Stomach smooth muscle (tissue), 2 donors: ENCODE data around the gene SLC12A7.

Experiments used
- H3K27ac ChIP-seq: one replicate; pipeline ENCODE4 v1.7.0; 2013; ENCODE audit warnings: mild to moderate bottlenecking, low read length, inconsistent platforms
- H3K27me3 ChIP-seq, 2 donors: one replicate each; pipeline ENCODE4 v1.7.0; 2013; ENCODE audit warnings: low read length in 2 of 2; ENCODE audit not compliant: insufficient read depth in 2 of 2, control insufficient read depth in 1 of 2
- H3K36me3 ChIP-seq, 2 donors: one replicate each; pipeline ENCODE4 v1.7.0; 2013; ENCODE audit warnings: low read length in 2 of 2; ENCODE audit not compliant: control insufficient read depth in 2 of 2, insufficient read depth in 2 of 2
- H3K4me1 ChIP-seq: one replicate; pipeline ENCODE4 v1.7.0; 2013; ENCODE audit warnings: low read length; ENCODE audit not compliant: control insufficient read depth, insufficient read depth
- H3K4me3 ChIP-seq, 2 donors: one replicate each; pipeline ENCODE4 v1.7.0; 2013; ENCODE audit warnings: low read length in 2 of 2
- H3K9ac ChIP-seq, 2 donors: one replicate each; pipeline ENCODE4 v1.7.0; 2013; ENCODE audit warnings: low read length in 2 of 2, mild to moderate bottlenecking in 1 of 2
- H3K9me3 ChIP-seq, 2 donors: one replicate each; pipeline ENCODE4 v1.7.0; 2013; ENCODE audit warnings: low read length in 2 of 2; ENCODE audit not compliant: control insufficient read depth in 2 of 2
- donor health status: healthy.
- donor health status: Pancreatic carcinoma.

The SLC12A7 gene

DNA sequence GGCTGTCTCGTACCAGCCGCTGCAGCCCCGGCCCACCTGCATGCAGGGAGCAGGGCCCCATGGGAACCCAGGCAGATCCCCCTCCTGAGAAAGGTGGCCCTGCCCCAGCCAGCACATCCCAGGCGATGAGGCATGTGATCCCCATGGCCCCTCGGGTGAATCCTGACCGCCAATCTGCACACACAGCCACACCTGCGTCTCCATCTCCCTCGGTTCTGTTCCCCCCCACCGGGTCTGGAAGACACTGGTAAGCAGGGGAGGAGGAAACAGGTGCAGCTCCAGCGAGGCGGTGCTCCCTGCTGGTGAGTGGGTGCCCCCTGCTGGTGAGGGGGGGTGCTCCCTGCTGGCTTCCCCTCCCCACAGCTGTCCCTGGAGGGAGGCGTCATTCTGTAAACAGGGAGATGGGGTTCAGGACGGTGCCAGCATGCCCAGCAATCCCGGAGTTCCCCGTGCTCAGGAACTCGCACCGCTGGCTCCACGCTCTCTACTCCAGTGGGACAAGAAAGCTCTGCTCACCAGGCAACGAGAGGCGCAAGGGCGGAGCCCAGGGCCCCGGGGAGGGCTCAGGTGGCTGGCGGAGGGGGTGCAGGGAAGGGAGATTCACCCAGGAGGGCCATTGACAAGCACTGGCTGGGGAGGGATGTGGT is 28.4 kb upstream of the SLC12A7 start:
- no peaks in the 10 kb centered on the region for H3K9me3 ChIP-seq
- peaks cover 10% of the 10 kb centered on the region for H3K4me1 ChIP-seq
- H3K36me3 ChIP-seq, result no peaks in the 10 kb centered on the region
- H3K4me3 ChIP-seq, result no peak overlapping the region
- peaks cover 2 to 3% of the 10 kb centered on the region in 2 donors for H3K27me3 ChIP-seq
- no peak overlapping the region for H3K9ac ChIP-seq
- no peak overlapping the region for H3K27ac ChIP-seq

DNA sequence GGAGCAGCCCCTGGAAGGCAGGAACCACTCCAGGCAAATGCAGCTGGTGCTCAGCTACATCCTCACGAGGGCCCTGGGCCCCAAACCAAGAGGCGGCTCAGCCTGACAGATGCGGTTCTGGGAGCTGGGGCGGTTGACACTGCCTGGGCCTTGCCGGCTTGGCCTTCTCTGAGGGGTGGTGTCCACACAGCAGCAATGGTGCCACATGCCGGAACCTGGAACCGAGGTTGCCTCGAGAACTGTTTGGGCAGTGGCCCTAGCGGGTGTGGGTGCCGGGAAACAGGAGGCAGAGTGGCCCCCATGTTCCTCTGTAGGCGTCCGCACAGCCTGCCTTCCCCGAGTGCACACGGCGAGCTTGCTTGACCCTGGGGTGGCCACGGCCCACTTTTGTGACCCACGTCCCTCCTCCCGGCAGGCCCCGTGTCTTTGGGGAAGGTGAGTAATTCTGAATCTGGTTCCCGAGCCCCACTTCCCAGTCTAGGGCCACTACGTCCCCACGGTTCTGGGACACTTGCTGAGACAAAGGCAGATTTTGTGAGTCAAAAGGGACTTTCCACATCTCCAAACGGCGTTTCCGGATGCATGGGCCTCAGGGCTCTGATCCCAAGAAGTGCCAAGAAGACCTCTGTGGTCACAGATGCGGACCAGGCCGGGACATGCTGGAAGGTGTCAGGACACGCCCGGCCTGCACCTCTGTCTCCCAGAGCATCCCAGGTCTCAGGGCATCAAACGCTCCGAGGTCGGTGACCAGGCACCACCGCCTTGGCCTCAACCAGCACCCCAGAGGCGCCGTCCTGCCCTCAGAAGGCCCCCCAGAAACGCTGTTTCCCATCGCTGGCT is 27.7 kb upstream of the SLC12A7 start:
- H3K4me3 ChIP-seq, result no peak overlapping the region
- no peaks in the 10 kb centered on the region for H3K36me3 ChIP-seq
- no peaks in the 10 kb centered on the region for H3K9me3 ChIP-seq
- no peak overlapping the region for H3K27ac ChIP-seq
- peaks cover 2 to 3% of the 10 kb centered on the region in 2 donors for H3K27me3 ChIP-seq
- H3K4me1 ChIP-seq, result peaks cover 6% of the 10 kb centered on the region
- no peak overlapping the region for H3K9ac ChIP-seq

DNA sequence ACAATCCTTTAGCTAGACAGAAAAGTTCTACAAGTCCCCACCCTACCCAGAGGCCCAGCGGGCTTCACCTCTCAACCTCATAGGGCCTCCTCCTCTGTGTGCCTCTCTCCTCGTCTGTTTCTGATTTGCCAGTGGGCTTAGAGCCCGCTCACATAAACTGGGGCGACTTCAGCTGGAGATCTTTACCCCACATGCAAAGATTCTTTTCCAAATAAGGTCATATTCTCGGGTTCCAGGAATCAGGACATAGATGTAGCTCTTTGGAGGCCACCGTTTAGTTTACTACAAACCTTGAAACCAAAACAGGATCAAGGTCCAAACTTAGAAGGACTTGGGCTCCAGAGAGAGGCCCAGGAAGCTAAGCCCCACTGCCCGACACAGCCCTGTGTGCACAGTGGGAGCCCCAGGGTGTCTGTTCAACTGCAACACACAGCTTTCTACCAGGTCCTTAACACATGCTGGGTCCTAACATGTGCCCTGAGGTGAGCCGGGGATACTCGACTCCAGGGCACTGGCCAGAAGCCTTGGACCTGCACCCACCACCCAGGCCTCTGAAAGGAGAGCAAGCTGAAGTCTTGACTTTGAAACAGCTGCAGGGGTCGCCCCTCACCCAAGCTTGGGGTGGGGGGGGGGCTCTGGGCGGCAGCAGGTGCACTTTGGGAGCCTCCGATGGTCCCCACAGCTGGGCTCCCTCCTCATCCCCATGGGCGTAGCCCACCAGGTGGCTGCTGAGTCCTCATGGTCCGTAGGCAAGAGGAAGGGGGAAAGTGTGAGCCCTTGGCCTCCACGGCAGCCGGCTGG is 26.8 kb upstream of the SLC12A7 start:
- H3K27me3 ChIP-seq, result peaks cover 2 to 3% of the 10 kb centered on the region in 2 donors
- no peaks in the 10 kb centered on the region for H3K36me3 ChIP-seq
- no peak overlapping the region for H3K9ac ChIP-seq
- H3K9me3 ChIP-seq, result no peaks in the 10 kb centered on the region
- H3K4me1 ChIP-seq, result peaks cover 9% of the 10 kb centered on the region
- no peak overlapping the region for H3K4me3 ChIP-seq
- no peak overlapping the region for H3K27ac ChIP-seq

DNA sequence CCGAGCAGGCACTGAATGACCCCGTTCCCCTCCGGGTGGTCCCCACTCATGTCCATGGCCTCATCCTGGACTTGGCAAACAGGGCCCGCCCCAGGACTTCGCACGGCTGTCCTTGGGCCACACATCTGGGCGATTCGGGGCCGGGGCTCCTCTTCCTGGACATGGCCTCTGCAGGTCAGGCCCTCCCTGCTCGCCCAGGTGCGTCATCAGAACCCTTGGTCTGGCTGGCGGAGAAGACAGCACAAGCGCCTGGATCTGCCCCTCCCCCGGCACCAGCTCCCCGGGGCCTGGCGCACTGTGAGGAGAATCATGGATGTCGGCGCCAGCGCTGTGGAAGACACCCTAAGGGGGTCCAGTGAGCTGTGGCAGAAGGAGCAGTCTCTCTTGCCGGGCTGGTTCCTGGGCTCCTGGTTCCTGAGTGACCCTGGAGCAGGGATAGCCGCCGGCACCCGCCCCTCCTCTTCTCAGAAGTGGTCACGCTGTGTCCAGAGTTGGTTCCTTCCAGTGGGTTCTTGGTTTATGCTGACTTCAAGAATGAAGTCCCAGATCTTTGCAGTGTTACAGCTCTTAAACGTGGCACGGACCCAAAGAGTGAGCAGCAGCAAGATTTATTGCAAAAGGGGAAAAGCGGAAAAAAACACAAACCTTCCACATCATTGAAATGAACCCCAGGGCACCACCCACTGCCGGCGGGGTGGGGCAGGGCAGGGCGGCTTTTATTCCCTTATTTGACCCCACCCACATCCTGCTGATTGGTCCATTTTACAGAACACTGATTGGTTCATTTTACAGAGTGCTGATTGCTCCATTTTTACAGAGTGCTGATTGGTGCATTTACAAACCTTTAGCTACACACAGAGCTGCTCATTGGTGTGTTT is 25.9 kb upstream of the SLC12A7 start:
- H3K27me3 ChIP-seq, result peaks cover 0 to 3% of the 10 kb centered on the region in 2 donors
- peaks cover 10% of the 10 kb centered on the region for H3K4me1 ChIP-seq
- no peak overlapping the region for H3K9ac ChIP-seq
- H3K9me3 ChIP-seq, result no peaks in the 10 kb centered on the region
- H3K27ac ChIP-seq, result no peak overlapping the region
- no peaks in the 10 kb centered on the region for H3K36me3 ChIP-seq
- H3K4me3 ChIP-seq, result no peak overlapping the region

DNA sequence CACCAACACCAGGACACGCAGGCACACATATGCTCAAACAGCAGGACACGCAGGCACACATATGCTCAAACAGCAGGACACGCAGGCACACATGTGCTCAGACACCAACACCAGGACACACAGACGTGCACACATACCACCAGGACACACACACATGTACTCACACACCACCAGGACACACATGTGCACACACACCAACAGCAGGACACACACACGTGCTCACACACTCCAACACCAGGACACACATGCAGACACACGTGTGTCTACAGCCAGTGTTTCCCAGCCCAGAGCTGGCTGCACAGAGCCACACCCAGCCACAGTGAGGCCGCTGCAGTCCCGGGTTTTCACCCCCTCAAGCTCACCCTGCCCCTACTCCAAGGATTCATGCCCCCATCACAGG is 25.0 kb upstream of the SLC12A7 start:
- Histone ChIP-seq H3K36me3 (no peaks in the 10 kb centered on the region), H3K27ac (no peak overlapping the region), H3K4me3 (no peak overlapping the region), H3K9me3 (no peaks in the 10 kb centered on the region), H3K4me1 (peaks cover 10% of the 10 kb centered on the region), H3K9ac (no peak overlapping the region), H3K27me3 (peaks cover 0 to 3% of the 10 kb centered on the region in 2 donors)

DNA sequence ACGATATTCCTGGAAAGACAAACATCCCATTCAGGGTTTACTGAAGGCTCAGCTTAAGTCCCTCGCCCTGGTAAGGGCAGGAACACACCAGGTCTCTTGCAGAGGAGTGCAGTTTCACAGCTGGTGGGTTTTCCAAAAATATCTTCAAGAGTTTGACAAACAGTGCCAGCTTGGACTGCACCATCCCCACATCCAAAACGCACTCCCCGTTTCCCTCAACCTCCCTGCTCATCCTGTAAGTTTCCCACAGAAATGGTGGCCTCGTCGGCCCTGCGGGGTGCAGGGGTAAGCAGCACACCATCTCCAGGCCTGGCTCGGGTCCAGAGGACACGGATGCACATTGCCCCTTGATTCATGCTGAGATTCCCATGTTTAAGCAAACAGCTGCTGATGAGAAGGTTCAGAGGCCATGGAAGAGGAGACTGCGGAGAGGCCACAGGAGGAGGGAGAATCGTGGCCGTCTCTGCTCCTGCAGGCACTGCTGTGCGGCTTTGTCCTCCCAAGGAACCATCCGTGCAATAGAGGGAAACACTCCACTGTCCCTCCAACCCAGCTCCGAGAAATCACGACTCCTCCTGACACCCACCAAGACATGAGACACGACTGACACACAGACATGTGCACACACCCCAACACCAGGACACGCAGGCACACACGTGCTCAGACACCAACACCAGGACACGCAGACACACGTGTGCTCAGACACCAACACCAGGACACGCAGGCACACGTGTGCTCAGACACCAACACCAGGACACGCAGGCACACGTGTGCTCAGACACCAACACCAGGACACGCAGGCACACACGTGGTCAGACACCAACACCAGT is 24.0 kb upstream of the SLC12A7 start:
- H3K36me3 ChIP-seq, result no peaks in the 10 kb centered on the region
- no peak overlapping the region for H3K4me3 ChIP-seq
- no peak overlapping the region for H3K9ac ChIP-seq
- peaks cover 0 to 3% of the 10 kb centered on the region in 2 donors for H3K27me3 ChIP-seq
- H3K27ac ChIP-seq, result no peak overlapping the region
- peaks cover 10% of the 10 kb centered on the region for H3K4me1 ChIP-seq
- no peaks in the 10 kb centered on the region for H3K9me3 ChIP-seq

DNA sequence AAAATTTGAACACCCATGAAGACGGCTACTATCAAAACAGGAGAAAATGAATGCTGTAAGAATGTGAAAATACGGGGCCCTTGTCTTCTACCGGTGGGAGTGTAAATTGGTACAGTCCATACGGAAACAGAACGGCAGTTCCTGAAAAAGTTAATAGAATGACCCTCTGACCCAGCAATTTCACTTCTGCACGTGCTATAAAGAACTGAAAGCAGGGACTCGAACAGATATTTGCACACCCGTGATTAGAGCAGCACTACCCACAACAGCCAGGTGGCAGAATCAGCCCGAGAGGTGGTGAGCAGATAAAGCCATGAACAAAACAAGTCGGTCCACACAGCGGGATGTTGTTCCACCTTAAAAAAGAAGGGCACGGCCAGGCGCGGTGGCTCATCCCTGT is 22.6 kb upstream of the SLC12A7 start:
- Histone ChIP-seq H3K27me3 (no peaks in the 10 kb centered on the region), H3K36me3 (no peaks in the 10 kb centered on the region), H3K4me3 (no peak overlapping the region), H3K4me1 (peaks cover 5% of the 10 kb centered on the region), H3K9me3 (no peaks in the 10 kb centered on the region), H3K27ac (no peak overlapping the region), H3K9ac (no peak overlapping the region)

DNA sequence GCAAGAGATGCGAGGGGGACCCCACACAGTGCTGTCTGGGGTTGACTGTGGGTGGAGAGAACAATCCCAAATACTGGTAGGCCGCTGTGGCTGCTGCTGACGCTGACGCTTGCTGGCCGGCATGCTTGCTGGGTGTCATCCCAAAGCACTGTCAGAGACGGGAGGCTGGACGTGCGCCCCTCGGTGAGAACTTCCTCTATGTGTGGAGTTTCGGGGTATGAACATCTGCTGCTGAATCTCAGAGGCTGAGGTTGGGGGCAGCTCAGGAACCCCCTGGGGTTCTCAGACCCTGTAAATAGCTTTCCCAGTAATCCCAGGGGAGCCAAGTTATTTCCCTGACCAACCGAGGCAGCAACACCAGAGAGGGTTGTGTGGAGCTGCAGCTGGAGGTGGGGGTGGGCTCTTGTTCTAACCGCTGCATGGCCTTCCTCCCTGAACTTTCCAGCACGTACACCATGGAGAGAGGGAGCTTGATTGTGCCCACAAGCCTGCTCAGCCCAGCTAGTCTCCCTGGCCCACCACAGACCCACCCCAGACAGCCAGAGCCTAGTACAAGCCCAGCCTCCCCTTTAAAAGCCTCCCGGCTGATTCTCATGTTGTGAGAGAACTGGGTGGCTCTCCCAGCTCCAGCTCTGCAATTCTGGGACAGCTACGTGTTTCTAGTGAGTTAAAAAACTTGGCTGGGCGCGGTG is 21.8 kb upstream of the SLC12A7 start:
- H3K27ac ChIP-seq, result no peak overlapping the region
- no peak overlapping the region for H3K4me3 ChIP-seq
- no peaks in the 10 kb centered on the region for H3K36me3 ChIP-seq
- H3K9me3 ChIP-seq, result no peaks in the 10 kb centered on the region
- H3K27me3 ChIP-seq, result no peaks in the 10 kb centered on the region
- H3K9ac ChIP-seq, result no peak overlapping the region
- peaks cover 5% of the 10 kb centered on the region for H3K4me1 ChIP-seq

DNA sequence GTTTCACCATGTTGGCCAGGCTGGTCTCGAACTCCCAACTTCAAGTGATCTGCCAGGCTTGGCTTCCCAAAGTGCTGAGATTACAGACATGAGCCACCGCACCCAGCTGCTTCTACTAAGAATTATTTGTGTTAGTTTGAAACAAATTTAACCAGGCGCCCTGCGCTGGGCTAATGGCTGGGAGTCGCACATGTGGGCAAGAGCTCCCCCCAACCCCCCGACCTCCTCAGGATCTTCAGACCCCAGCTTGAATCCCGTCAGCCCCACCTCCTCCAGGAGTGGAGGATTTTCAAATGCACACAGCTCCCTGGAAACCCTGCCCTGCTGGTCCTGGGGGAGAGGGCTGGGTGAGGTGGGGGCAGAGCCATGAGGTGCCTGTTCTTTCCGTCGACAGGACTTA is 21.2 kb upstream of the SLC12A7 start:
- no peaks in the 10 kb centered on the region for H3K36me3 ChIP-seq
- no peaks in the 10 kb centered on the region for H3K9me3 ChIP-seq
- H3K4me3 ChIP-seq, result no peak overlapping the region
- no peak overlapping the region for H3K9ac ChIP-seq
- no peaks in the 10 kb centered on the region for H3K27me3 ChIP-seq
- no peak overlapping the region for H3K27ac ChIP-seq
- peaks cover 9% of the 10 kb centered on the region for H3K4me1 ChIP-seq
